ENCODE data around the gene NPAS2. TPM values are rescaled to one million over a fixed set of nuclear protein-coding genes. Genes with fewer than 3 reads are reported as not detected.

Gene NPAS2
- total RNA-seq, 1 experiment from 2014 or later: 20.4 TPM

DNA sequence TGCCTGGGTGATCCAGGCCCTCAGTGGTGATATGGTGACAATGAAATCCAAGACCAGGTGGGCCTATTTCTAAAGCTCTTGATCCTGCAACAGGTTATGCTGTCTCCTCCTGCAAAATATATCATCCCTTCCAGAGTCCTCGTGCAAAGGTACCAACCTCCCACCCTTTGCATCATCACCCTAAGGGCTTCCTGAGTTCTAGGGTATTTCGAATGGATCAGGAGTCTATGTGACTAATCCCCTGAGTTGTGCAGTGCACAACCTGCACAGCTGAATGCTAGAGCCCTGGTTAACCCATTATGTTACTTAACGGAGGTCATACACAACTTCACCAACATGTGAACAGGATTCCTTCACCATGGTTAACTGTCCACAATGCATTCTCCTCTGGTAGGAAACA is 13.4 kb upstream of the NPAS2 start:
- POLR2A ChIA-PET: no interaction called here
- Histone ChIP-seq H3K4me2 (ENCODE audit: low read length) (no peak overlapping the region), H3K27me3 (ENCODE audit: insufficient read depth, low read length) (no peaks in the 10 kb centered on the region), H3K79me2 (ENCODE audit: insufficient read depth, low read length) (no peaks in the 10 kb centered on the region), H3K9me3 (ENCODE audit: control insufficient read depth in 1 of 2, insufficient read depth in 1 of 2, low read depth in 1 of 2, low read length in 2 of 2) (no peaks in the 10 kb centered on the region), H2AFZ (ENCODE audit: low read depth, low read length, poor library complexity, severe bottlenecking) (no peak overlapping the region), H3K4me1 (ENCODE audit: control insufficient read depth in 1 of 2, insufficient read depth in 2 of 2, low read length in 2 of 2) (no peaks in the 10 kb centered on the region), H3K9me2 (ENCODE audit: insufficient read depth) (no peaks in the 10 kb centered on the region), H3K27ac (ENCODE audit: low read depth, low read length) (no peak overlapping the region), H4K20me1 (ENCODE audit: insufficient read depth) (no peaks in the 10 kb centered on the region), H3K36me3 (ENCODE audit: control insufficient read depth in 1 of 2, insufficient read depth in 2 of 2, low read length in 2 of 2) (no peaks in the 10 kb centered on the region), H3K4me3 (replicated peaks in 1 of 2; ENCODE audit: low read depth in 1 of 2, low read length in 2 of 2) (no peak overlapping the region), H3K9ac (ENCODE audit: low read length) (no peak overlapping the region)
- DNase-seq (ENCODE audit: low read depth, low spot score) (no peak), ATAC-seq (no peak)
- BruUV-seq (replicated peaks): no TSS peak
- CTCF ChIA-PET: no interaction called here
- TF ChIP-seq SRF (IDR thresholded peaks at IDR 0.05; ENCODE audit: low read depth) (no peak), SIN3A (IDR thresholded peaks at IDR 0.05; ENCODE audit: low read depth) (no peak), FOSL1 (IDR thresholded peaks at IDR 0.05; ENCODE audit: low read depth) (no peak), POLR2AphosphoS5 (IDR thresholded peaks at IDR 0.05; ENCODE audit: low read depth, low read length) (no peak), RAD21 (IDR thresholded peaks at IDR 0.05; ENCODE audit: low read depth) (no peak), CBX3 (IDR thresholded peaks at IDR 0.05; ENCODE audit: low read depth) (no peak), YY1 (IDR thresholded peaks at IDR 0.05; ENCODE audit: extremely low read depth, insufficient replicate concordance, low read depth, low read length) (no peak)
- TF ChIP-seq, protein P1, sequence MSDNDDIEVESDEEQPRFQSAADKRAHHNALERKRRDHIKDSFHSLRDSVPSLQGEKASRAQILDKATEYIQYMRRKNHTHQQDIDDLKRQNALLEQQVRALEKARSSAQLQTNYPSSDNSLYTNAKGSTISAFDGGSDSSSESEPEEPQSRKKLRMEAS (IDR thresholded peaks at IDR 0.05): no peak
- intact Hi-C loops (cut with micrococcal nuclease): no loop called here
- RAD21 ChIA-PET (ENCODE audit: low non-redundant PET in 1 of 2, low total read pairs in 2 of 2, uncharacterized antibody in 2 of 2, unreplicated experiment in 2 of 2): no interaction called here

DNA sequence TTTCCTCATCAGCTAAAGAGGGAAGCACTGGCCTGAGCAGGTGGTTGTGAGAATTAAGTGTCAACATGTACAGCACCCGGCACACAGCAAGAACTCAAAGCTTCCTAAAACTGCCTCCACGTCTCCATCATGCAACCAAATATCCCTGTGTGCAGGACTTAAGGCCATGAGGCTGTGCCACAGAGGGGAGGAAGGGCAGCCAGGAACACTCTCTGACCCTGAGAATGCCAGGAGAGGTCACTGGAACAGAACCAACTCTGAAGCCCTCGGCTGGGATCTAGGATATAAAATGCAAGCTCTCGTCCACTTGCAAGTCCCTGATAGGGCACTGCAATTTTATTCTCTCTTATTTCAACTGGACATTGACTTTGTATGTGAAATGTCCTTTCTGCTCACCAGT is 12.2 kb upstream of the NPAS2 start:
- Histone ChIP-seq H2AFZ (ENCODE audit: low read depth, low read length, poor library complexity, severe bottlenecking) (no peak overlapping the region), H3K4me3 (replicated peaks in 1 of 2; ENCODE audit: low read depth in 1 of 2, low read length in 2 of 2) (no peak overlapping the region), H3K79me2 (ENCODE audit: insufficient read depth, low read length) (no peaks in the 10 kb centered on the region), H3K27ac (ENCODE audit: low read depth, low read length) (no peak overlapping the region), H3K4me2 (ENCODE audit: low read length) (no peak overlapping the region), H3K27me3 (ENCODE audit: insufficient read depth, low read length) (no peaks in the 10 kb centered on the region), H3K9me2 (ENCODE audit: insufficient read depth) (no peaks in the 10 kb centered on the region), H3K36me3 (ENCODE audit: control insufficient read depth in 1 of 2, insufficient read depth in 2 of 2, low read length in 2 of 2) (no peaks in the 10 kb centered on the region), H3K9me3 (ENCODE audit: control insufficient read depth in 1 of 2, insufficient read depth in 1 of 2, low read depth in 1 of 2, low read length in 2 of 2) (no peaks in the 10 kb centered on the region), H3K4me1 (ENCODE audit: control insufficient read depth in 1 of 2, insufficient read depth in 2 of 2, low read length in 2 of 2) (no peaks in the 10 kb centered on the region), H4K20me1 (ENCODE audit: insufficient read depth) (no peaks in the 10 kb centered on the region), H3K9ac (ENCODE audit: low read length) (no peak overlapping the region)
- CTCF ChIA-PET: no interaction called here
- TF ChIP-seq EZH2phosphoT487 (IDR thresholded peaks at IDR 0.05; ENCODE audit: borderline replicate concordance) (no peak), JUND (IDR thresholded peaks at IDR 0.05) (no peak), ELF1 (IDR thresholded peaks at IDR 0.05; ENCODE audit: borderline replicate concordance, low read depth) (no peak), EZH2 (IDR thresholded peaks at IDR 0.05) (no peak), RAD21 (IDR thresholded peaks at IDR 0.05; ENCODE audit: low read depth) (no peak), FOSL1 (IDR thresholded peaks at IDR 0.05; ENCODE audit: low read depth) (no peak), SRF (IDR thresholded peaks at IDR 0.05; ENCODE audit: low read depth) (no peak), POLR2A (IDR thresholded peaks at IDR 0.05; ENCODE audit: borderline replicate concordance, extremely low read depth, insufficient read depth, insufficient read length) (no peak), ZFX (IDR thresholded peaks at IDR 0.05) (no peak), CBX3 (IDR thresholded peaks at IDR 0.05; ENCODE audit: low read depth) (no peak), SIN3A (IDR thresholded peaks at IDR 0.05; ENCODE audit: low read depth) (no peak)
- TF ChIP-seq, protein P1 (IDR thresholded peaks at IDR 0.05): no peak
- TF ChIP-seq, protein P2, sequence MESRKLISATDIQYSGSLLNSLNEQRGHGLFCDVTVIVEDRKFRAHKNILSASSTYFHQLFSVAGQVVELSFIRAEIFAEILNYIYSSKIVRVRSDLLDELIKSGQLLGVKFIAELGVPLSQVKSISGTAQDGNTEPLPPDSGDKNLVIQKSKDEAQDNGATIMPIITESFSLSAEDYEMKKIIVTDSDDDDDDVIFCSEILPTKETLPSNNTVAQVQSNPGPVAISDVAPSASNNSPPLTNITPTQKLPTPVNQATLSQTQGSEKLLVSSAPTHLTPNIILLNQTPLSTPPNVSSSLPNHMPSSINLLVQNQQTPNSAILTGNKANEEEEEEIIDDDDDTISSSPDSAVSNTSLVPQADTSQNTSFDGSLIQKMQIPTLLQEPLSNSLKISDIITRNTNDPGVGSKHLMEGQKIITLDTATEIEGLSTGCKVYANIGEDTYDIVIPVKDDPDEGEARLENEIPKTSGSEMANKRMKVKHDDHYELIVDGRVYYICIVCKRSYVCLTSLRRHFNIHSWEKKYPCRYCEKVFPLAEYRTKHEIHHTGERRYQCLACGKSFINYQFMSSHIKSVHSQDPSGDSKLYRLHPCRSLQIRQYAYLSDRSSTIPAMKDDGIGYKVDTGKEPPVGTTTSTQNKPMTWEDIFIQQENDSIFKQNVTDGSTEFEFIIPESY (IDR thresholded peaks at IDR 0.05; ENCODE audit: extremely low read depth, insufficient replicate concordance, low read length): no peak
- TF ChIP-seq, protein P3, sequence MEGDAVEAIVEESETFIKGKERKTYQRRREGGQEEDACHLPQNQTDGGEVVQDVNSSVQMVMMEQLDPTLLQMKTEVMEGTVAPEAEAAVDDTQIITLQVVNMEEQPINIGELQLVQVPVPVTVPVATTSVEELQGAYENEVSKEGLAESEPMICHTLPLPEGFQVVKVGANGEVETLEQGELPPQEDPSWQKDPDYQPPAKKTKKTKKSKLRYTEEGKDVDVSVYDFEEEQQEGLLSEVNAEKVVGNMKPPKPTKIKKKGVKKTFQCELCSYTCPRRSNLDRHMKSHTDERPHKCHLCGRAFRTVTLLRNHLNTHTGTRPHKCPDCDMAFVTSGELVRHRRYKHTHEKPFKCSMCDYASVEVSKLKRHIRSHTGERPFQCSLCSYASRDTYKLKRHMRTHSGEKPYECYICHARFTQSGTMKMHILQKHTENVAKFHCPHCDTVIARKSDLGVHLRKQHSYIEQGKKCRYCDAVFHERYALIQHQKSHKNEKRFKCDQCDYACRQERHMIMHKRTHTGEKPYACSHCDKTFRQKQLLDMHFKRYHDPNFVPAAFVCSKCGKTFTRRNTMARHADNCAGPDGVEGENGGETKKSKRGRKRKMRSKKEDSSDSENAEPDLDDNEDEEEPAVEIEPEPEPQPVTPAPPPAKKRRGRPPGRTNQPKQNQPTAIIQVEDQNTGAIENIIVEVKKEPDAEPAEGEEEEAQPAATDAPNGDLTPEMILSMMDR (IDR thresholded peaks at IDR 0.05 in 2 of 3, conservative IDR thresholded peaks at IDR 0.05 in 1 of 3; ENCODE audit: borderline replicate concordance in 1 of 3, insufficient read depth in 1 of 3, low read depth in 2 of 3, low read length in 2 of 3): no peak
- intact Hi-C loops (cut with micrococcal nuclease): no loop called here
- no peak for DNase-seq (ENCODE audit: low read depth, low spot score)
- RAD21 ChIA-PET (ENCODE audit: low non-redundant PET in 1 of 2, low total read pairs in 2 of 2, uncharacterized antibody in 2 of 2, unreplicated experiment in 2 of 2): no interaction called here
- ATAC-seq: no peak
- no TSS peak for BruUV-seq (replicated peaks)
- POLR2A ChIA-PET: no interaction called here

All from HCT116 (cell line).